NCI-H2171 (cell line): ENCODE data around the gene TRIM27.
"Not testable (repeated sequence)": the region's sequence is repeated elsewhere in the genome, so short reads cannot be mapped to it uniquely, and the experiment has no call there.

Experiments used
- DNase-seq: peaks from one replicate; lab custom pipeline; 2025; lab: John Stamatoyannopoulos, UW

TRIM27 gene

GRCh38 chr6:28896505-28897368 lies 27.0 kb downstream of the TRIM27 start:
- DNase-seq: peak; percentile 47

DNA sequence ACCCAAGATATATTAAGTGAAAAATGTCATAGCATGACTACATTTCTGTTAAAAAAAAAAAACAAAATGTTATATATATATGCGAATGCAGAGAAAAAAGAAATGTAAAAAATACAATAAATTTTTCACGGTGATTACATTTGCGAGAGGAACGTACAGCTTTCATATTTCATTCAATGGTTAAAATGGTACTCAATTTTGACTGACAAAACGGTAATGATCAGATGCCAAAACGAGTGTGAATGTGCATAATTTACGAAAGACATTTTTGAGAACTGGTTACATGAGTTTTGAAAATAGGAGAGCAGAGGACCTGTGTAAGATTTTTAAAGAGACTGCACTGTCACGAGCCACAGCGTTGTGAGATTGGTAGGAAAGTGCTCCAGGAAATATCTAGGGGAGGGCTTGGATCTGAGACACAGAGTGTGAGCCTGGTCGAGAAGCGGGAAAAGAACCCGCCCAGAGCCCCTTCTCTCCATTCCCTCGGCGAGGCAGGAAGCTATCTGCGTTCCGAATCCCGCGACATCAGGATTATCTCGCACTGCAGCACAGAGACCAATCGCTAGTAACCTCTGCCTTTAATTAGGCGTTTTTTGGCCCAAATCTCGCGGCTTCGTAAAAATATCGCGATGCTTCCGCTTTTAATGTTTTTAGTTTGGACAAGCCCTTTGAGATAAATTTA lies 28.5 kb downstream of the TRIM27 start:
- peak; percentile 93 for DNase-seq

DNA sequence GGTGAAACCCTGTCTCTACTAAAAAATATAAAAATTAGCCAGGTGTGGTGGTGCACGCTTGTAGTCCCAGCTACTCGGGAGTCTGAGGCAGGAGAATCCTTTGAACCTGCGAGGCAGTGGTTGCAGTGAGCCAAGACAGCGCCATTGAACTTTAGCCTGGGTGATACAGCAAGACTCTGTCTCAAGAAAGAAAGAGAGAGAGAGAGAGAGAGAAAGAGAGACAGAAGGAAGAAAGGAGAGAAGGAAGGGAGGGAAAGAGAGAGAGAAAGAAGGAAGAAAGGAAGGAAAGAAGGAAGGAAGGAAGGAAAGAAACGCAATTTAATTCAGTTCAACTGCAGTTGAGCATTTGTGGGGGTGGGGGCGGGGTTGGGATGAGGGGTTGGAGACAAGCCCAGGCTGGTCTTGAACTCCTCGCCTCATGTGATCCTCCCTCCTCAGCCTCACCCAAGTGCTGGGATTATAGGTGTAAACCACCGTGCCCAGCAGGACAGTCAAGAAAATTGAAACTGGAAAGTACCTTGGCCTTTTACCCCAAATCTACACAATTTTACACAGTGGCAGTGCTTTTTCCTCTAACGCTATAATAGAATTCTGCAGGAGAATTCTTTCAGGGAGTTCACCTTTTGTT lies 30.5 kb downstream of the TRIM27 start:
- DNase-seq: no peak

- no peak for DNase-seq
Observed at GRCh38 chr6:28892525-28892924, 31.3 kb downstream of the TRIM27 start.

- DNase-seq: no peak
Observed at GRCh38 chr6:28887796-28888496, 35.8 kb downstream of the TRIM27 start.

DNA sequence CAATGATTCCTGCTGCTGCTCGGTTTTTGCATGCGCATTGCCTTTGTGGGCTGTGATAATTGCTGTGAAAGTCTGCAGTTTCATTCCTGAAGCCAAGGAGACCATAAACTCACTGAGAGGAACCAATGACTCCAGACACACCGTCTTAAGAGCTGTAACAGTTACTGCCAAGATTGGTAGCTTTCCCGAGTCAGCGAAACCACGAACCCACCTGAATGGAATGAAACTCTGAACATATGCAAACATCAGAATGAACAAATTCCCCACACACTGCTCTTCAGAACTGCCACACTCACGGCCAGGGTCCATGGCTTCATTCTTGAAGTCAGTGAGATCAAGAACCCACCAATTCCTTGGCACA lies 37.7 kb downstream of the TRIM27 start:
- DNase-seq: no peak

DNA sequence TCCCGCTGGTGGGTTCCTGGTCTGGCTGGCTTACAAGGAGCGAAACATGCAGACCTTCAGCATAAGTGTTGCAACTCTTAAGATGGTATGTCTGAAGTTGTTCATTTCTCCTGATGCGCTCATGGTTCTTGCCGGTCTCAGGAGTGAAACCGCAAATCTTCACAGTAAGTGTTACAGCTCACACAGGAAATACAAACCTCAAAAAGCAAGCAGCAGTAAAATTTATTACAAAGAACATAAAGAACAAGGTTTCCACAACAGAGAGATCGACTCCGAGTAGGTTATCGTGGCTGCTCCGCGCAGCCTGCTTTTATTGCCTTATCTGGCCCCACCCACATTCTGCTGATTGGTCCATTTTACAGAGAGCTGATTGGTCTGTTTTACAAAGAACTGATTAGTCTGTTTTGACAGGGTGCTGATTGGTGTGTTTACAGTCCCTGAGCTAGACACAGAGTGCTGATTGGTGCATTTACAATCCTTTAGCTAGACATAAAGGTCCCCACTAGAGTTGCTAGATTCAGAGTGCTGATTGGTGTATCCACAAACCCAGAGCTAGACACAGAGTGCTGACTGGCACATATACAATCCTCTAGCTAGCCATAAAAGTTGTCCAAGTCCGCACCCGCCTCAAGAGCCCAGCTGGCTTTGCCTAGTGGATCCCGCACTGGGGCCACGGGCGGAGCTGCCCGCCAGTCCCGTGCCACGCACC lies 39.2 kb downstream of the TRIM27 start:
- DNase-seq: no peak

DNA sequence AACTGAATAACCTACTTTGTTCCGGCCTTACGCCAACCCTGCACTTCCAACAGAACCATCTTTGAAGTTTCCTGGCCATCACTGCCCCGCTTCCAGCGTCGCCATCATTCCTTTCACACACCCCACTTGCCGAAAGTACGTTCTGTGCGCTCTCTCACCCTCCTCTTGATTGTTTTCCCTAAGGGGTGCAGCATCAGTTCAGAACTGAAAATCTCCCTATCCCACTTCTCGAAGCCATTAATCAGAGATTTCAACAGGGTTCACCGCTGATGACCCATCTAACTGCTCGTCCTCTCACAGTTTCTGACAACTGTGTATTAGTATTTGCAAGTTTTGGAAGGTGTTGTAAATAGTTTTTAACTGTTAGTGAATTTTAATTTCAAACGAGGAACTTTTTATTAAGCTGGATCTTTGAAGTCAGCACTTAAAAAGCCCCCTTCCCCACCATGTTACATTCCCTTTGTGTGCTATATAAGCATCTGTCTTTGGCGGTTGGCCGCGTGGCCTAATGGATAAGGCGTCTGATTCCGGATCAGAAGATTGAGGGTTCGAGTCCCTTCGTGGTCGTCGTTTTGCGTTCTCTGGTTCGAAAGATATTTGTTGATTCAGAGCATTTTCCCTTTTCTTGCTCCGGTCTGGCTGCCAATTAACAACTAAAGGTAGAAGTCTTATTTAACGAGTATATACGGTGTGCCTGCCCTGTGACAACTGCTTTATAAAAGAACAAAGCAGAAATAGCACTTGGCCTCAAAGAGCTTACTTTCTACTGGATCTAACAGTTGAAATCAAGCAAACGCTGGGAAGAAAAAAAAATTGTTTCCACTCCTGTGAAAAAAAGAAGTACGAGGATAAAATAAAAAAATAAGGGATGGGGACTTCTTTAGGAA lies 42.6 kb downstream of the TRIM27 start:
- DNase-seq: no peak

GRCh38 chr6:28880519-28880893 lies 43.3 kb downstream of the TRIM27 start:
- no peak for DNase-seq

DNA sequence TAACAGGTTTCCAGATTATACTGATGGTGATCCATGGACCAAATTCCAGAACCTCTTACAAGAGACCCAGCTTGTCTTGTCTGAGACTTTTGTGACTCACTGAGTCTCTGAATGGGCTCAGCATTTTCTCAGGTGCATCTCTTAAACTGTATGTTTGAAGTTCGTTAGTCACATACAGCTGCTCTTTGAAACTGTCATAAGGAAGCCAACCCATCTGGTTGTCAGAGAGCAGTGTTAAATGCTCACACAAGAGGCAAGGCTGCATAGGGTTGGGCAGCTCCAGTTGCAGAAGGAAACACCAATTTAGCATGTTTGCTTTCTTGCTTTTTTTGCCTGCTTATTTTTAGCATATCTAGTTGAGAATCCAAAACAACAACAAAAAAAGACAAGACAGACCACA lies 47.1 kb downstream of the TRIM27 start:
- DNase-seq: no peak

DNA sequence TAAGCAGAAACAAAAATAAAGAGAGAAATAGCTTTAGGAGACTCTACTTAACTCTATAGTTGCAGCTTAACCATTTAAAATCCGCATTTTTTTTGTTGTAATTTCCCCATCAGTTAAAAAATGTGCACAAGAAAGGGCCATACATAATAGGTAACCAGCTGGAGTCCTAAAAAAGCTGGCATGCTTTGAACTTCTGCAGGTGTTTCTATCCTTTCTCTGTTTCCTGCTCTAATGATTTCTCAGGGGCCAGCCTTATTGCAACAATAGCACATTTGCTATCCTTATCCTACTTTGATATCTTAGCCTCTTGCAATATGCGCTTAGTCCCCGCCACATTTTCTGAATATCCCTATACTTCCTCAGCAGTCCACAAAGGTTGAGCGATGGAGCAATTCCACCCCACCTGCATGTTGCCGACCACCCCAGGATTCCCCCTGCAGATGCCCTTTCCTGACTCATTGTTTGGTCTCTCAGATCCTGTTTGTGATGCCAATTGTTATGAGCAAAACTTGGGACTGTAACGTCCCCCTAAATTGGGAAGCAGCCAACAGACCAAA lies 48.5 kb downstream of the TRIM27 start:
- no peak for DNase-seq

DNA sequence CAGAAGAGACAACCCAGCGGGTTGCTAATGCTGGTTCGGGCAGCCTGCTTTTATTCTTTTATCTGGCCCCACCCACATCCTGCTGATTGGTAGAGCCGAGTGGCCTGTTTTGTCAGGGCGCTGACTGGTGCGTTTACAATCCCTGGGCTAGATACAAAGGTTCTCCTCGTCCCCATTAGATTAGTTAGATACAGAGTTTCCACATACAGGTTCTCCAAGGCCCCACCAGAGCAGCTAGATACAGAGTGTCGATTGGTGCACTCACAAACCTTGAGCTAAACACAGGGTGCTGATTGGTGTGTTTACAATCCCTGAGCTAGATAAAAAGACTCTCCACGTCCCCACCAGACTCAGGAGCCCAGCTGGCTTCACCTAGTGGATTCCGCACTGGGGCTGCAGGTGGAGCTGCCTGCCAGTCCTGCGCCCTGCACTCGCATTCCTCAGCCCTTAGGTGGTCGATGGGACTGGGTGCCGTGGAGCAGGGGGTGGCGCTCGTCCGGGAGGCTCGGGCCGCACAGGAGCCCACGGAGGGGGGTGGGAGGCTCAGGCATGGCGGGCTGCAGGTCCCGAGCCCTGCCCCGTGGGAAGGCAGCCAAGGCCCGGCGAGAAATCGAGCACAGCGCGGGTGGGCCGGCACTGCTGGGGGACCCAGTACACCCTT lies 51.5 kb downstream of the TRIM27 start:
- DNase-seq: not testable (repeated sequence)

DNA sequence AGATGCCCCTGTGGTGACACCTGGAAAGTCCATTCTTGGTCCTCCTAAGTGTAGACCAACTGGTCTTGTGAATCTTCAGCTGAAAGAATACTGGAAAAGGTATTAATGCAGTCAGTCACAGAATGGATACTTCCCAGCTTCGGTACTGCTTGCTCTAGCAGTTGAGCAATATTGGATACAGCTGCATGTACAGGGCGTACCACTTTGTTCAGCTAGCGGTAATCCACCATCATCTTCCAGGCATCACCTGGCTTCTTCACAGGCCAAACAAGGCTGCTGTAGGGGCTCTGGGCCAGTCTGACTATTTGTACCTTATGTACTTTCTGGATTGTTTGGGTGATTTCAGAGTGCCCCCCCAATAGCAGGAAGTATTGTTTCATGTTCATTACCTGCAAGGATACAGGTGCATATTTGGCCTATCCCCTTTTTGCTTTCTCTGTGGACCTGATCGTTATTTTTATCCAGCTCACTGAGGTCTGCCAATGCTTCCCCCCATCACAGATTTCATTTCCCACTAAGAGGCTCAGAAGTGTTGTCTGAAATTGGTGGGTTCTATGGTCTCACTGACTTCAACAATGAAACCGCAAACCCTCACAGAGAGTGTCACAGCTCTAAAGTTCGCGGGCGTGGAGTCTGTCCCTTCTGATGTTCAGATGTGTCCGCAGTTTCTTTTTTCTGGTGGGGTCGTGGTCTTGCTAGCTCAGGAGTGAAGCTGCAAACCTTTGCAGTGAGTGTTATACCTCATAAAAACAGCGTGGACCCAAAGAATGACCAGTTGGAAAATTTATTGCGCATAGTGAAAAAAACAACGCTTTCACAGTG lies 52.2 kb downstream of the TRIM27 start:
- no peak for DNase-seq

GRCh38 chr6:28868873-28869272 lies 54.9 kb downstream of the TRIM27 start:
- no peak for DNase-seq

DNA sequence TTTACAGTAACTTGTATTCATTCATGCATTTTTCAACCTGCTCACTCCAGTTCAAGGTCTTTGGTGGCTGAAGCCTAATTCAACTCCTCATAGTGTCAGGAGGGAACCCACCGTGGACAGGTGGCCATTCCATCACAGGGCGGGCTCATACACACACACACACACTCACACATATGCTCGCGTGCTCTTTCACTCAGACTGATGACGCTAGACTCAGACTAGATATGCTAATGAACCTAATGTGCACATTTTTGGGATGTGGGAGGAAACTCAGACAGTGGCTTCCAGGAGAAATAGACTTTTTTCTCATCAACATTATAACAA lies 56.7 kb downstream of the TRIM27 start:
- DNase-seq: no peak

- DNase-seq: peak; percentile 54
Observed at GRCh38 chr6:28866205-28867085, 57.3 kb downstream of the TRIM27 start.

DNA sequence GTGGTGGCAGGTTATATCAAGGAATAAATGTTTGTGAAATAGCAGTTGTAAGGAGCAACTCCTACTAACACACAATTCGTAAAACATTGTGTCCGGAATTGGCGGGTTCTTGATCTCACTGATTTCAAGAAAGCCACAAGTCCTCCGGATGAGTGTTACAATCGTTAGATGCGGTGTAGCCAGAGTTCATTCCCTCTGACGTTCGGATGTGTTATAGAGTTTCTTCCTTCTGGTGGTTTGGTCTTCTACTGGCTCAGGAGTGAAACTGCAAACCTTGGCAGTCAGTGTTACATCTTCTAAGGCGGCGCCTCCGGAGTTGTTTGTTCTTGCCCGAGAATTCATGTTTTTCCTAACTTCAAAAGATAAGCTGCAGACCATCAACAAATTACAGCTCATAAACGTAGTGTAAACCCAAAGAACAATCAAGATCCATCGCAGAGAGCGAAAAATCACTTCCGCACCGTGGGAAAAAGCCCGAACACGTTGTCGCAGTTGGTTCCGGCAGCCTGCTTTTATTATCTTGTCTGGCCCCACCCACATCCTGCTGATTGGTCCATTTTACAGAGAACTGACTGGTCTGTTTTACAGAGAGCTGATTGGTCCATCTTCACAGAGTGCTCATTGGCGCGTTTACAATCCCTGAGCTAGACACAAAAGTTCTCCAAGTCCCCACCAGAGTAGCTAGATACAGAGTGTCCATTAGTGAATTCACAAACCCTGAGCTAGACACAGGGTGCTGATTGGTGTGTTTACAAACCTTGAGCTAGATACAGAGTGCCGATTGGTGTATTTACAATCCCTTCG lies 58.2 kb downstream of the TRIM27 start:
- peak; percentile 25 for DNase-seq
